Keratinocyte (primary cell): ENCODE data around the gene TRIM21.

ENCODE experiments used
- CTCF ChIP-seq, 3 experiments: IDR thresholded peaks in 1 of 3; conservative IDR thresholded peaks in 1 of 3; optimal IDR thresholded peaks in 1 of 3; 2 replicates in 2 of 3; 3 replicates in 1 of 3; pipeline versions ENCODE3 to v1.5.1; 2011; ENCODE audit warnings: low read length in 3 of 3, mild to moderate bottlenecking in 3 of 3, moderate library complexity in 2 of 3, control low read depth in 1 of 3, inconsistent platforms in 1 of 3; ENCODE audit not compliant: insufficient read depth in 2 of 3; ENCODE audit errors: extremely low read depth in 1 of 3
- EZH2 ChIP-seq: IDR thresholded peaks from one replicate; pipeline ENCODE4 v1.6.1; 2012; ENCODE audit warnings: inconsistent platforms, mild to moderate bottlenecking, low read length, moderate library complexity

GRCh38 chr11:4416816-4417215 is 23.3 kb upstream of the TRIM21 start:
- no peak for TF ChIP-seq CTCF (optimal IDR thresholded peaks at IDR 0.05 in 1 of 3, IDR thresholded peaks at IDR 0.05 in 1 of 3, conservative IDR thresholded peaks at IDR 0.05 in 1 of 3; ENCODE audit: extremely low read depth in 1 of 3, insufficient read depth in 2 of 3, low read length in 3 of 3)
- TF ChIP-seq EZH2: no peak
